NCI-H1092 (cell line): ENCODE results near the gene MAPKAPK2.

Experiments
- DNase-seq: peaks from one replicate; lab custom pipeline; 2025; lab: John Stamatoyannopoulos, UW

The MAPKAPK2 gene

GRCh38 chr1:206683313-206683712 lies 1.4 kb upstream of the MAPKAPK2 start:
- no peak for DNase-seq

- DNase-seq: no peak
These were observed 702 bp upstream of the MAPKAPK2 start for GRCh38 chr1:206684003-206684402.

- DNase-seq: no peak
These were observed 646 bp downstream of the MAPKAPK2 start for GRCh38 chr1:206685334-206685768.

- DNase-seq: peak; percentile 35
These were observed 1.2 kb downstream of the MAPKAPK2 start for GRCh38 chr1:206685769-206686477.

- no peak for DNase-seq
These were observed 2.0 kb downstream of the MAPKAPK2 start for GRCh38 chr1:206686478-206687249.

- DNase-seq: no peak
These were observed 2.7 kb downstream of the MAPKAPK2 start for GRCh38 chr1:206687251-206687914.

- DNase-seq: no peak
These were observed 3.3 kb downstream of the MAPKAPK2 start for GRCh38 chr1:206687915-206688442.

- DNase-seq: no peak
These were observed 5.8 kb downstream of the MAPKAPK2 start for GRCh38 chr1:206690516-206690915.

- DNase-seq: no peak
These were observed 6.9 kb downstream of the MAPKAPK2 start for GRCh38 chr1:206691604-206692003.

- DNase-seq: peak; percentile 42
These were observed 8.3 kb downstream of the MAPKAPK2 start for GRCh38 chr1:206693029-206693428.

- DNase-seq: no peak
These were observed 8.9 kb downstream of the MAPKAPK2 start for GRCh38 chr1:206693592-206693991.

GRCh38 chr1:206694171-206695124 lies 9.7 kb downstream of the MAPKAPK2 start:
- no peak for DNase-seq

- DNase-seq: no peak
These were observed 11.0 kb downstream of the MAPKAPK2 start for GRCh38 chr1:206695733-206696132.

- no peak for DNase-seq
These were observed 12.3 kb downstream of the MAPKAPK2 start for GRCh38 chr1:206696812-206697585.

- DNase-seq: no peak
These were observed 13.3 kb downstream of the MAPKAPK2 start for GRCh38 chr1:206698011-206698410.

- DNase-seq: no peak
These were observed 14.4 kb downstream of the MAPKAPK2 start for GRCh38 chr1:206699000-206699586.

- DNase-seq: no peak
These were observed 14.9 kb downstream of the MAPKAPK2 start for GRCh38 chr1:206699626-206700025.

- DNase-seq: peak; percentile 63
These were observed 15.8 kb downstream of the MAPKAPK2 start for GRCh38 chr1:206700445-206701036.

GRCh38 chr1:206702260-206702659 lies 17.6 kb downstream of the MAPKAPK2 start:
- no peak for DNase-seq

- no peak for DNase-seq
These were observed 18.1 kb downstream of the MAPKAPK2 start for GRCh38 chr1:206702803-206703202.
